HG03565 (cell line): ENCODE results near the gene SUMO3.

Source experiments
- ATAC-seq: cut with Tn5 transposase; IDR thresholded peaks from one replicate; pipeline ENCODE4 v1.9.1; 2021; ENCODE audit warnings: mild to moderate bottlenecking, moderate library complexity; ENCODE audit not compliant: unreplicated experiment

SUMO3 gene

GRCh38 chr21:44831227-44831860 lies 13.5 kb upstream of the SUMO3 start:
- no peak for ATAC-seq

- no peak for ATAC-seq
These were observed 11.7 kb upstream of the SUMO3 start for GRCh38 chr21:44829507-44830092.

GRCh38 chr21:44828362-44829056 lies 10.6 kb upstream of the SUMO3 start:
- no peak for ATAC-seq

GRCh38 chr21:44823179-44823660 lies 5.4 kb upstream of the SUMO3 start:
- ATAC-seq: no peak

- no peak for ATAC-seq
These were observed 4.8 kb upstream of the SUMO3 start for GRCh38 chr21:44822484-44823178.

GRCh38 chr21:44820851-44821250 lies 3.0 kb upstream of the SUMO3 start:
- ATAC-seq: no peak

GRCh38 chr21:44819283-44820243 lies 1.7 kb upstream of the SUMO3 start:
- no peak for ATAC-seq

- ATAC-seq: no peak
These were observed 764 bp upstream of the SUMO3 start for GRCh38 chr21:44818640-44819011.

GRCh38 chr21:44817506-44817880 lies 369 bp downstream of the SUMO3 start:
- peak; percentile 67 for ATAC-seq

- ATAC-seq: no peak
These were observed 929 bp downstream of the SUMO3 start for GRCh38 chr21:44816761-44817505.

GRCh38 chr21:44815852-44816628 lies 1.8 kb downstream of the SUMO3 start:
- ATAC-seq: no peak

GRCh38 chr21:44815225-44815624 lies 2.6 kb downstream of the SUMO3 start:
- no peak for ATAC-seq

GRCh38 chr21:44814498-44815023 lies 3.3 kb downstream of the SUMO3 start:
- ATAC-seq: no peak

- ATAC-seq: no peak
These were observed 4.1 kb downstream of the SUMO3 start for GRCh38 chr21:44813727-44814126.

- ATAC-seq: no peak
These were observed 4.7 kb downstream of the SUMO3 start for GRCh38 chr21:44813149-44813548.

- ATAC-seq: no peak
These were observed 5.2 kb downstream of the SUMO3 start for GRCh38 chr21:44812640-44813039.

- ATAC-seq: no peak
These were observed 7.1 kb downstream of the SUMO3 start for GRCh38 chr21:44810779-44811178.

- no peak for ATAC-seq
These were observed 12.0 kb downstream of the SUMO3 start for GRCh38 chr21:44805859-44806258.

- no peak for ATAC-seq
These were observed 12.6 kb downstream of the SUMO3 start for GRCh38 chr21:44805226-44805625.
